Body of pancreas (tissue), 4 donors: ENCODE data around the gene CFAP100.

ENCODE experiments used
- POLR2A ChIP-seq, 3 donors: fragments of 450-650 bp; IDR thresholded peaks; one replicate each; pipeline ENCODE4 v1.6.1; 2016; ENCODE audit warnings: antibody characterized with exemption in 3 of 3, mild to moderate bottlenecking in 2 of 3
- TF ChIP-seq, protein P1 (sequence below), 7 experiments: fragments of 450-650 bp in 4 of 7; fragments of 200-600 bp in 3 of 7; sonication (generic) in 3 of 7; IDR thresholded peaks; one replicate each; pipeline ENCODE4 v1.5.1; 2016 to 2019; ENCODE audit warnings: antibody characterized with exemption in 7 of 7

DNA sequence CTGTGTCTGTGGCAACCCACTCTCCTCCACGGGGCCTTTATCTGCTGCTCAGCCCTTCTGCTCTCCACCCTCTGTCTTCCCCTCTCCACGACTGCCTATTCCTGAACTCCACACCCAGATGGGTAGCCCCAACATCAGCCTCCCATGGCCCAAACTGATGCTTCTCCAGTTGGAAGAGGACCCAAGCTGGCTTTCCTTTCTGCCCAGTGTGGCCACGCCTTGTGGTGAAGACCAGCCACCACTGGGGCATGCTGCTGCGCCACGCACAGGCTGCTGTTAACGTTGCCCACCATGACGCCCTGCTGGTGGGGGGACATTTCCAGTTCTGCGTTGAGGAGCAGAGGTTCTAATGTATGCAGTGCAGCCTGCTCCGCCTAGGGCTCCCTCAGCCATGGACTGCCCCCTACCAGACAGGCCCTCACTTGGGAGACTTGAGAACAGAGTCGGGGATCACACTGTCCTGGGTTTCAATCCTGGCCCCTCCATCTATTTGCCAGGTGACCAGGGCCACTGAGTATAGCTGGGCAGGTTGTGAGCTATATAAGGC lies 26.9 kb downstream of the CFAP100 start:
- TF ChIP-seq, protein P1, sequence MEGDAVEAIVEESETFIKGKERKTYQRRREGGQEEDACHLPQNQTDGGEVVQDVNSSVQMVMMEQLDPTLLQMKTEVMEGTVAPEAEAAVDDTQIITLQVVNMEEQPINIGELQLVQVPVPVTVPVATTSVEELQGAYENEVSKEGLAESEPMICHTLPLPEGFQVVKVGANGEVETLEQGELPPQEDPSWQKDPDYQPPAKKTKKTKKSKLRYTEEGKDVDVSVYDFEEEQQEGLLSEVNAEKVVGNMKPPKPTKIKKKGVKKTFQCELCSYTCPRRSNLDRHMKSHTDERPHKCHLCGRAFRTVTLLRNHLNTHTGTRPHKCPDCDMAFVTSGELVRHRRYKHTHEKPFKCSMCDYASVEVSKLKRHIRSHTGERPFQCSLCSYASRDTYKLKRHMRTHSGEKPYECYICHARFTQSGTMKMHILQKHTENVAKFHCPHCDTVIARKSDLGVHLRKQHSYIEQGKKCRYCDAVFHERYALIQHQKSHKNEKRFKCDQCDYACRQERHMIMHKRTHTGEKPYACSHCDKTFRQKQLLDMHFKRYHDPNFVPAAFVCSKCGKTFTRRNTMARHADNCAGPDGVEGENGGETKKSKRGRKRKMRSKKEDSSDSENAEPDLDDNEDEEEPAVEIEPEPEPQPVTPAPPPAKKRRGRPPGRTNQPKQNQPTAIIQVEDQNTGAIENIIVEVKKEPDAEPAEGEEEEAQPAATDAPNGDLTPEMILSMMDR (IDR thresholded peaks at IDR 0.05), result no peak
- no peak for TF ChIP-seq POLR2A (IDR thresholded peaks at IDR 0.05)
